Mesodermal cell (in vitro differentiated cells): ENCODE measurements around the gene GIMAP1.

Source experiments
- H3K27ac ChIP-seq: 2 replicates; pipeline ENCODE4 v1.7.0; 2013; ENCODE audit warnings: mild to moderate bottlenecking, low read depth, low read length, moderate library complexity; ENCODE audit not compliant: severe bottlenecking
- H3K36me3 ChIP-seq: 2 replicates; pipeline ENCODE4 v1.7.1; 2013; ENCODE audit warnings: mild to moderate bottlenecking, low read length, moderate library complexity; ENCODE audit not compliant: control insufficient read depth, insufficient read depth
- H3K4me1 ChIP-seq: one replicate; pipeline ENCODE4 v1.7.1; 2013; ENCODE audit warnings: mild to moderate bottlenecking, low read length; ENCODE audit not compliant: insufficient read depth, control insufficient read depth, poor library complexity, severe bottlenecking
- H3K4me3 ChIP-seq: 2 replicates; pipeline ENCODE4 v1.7.0; 2013; ENCODE audit warnings: low read length, control low read depth, mild to moderate bottlenecking; ENCODE audit not compliant: insufficient read depth, poor library complexity, severe bottlenecking; ENCODE audit errors: extremely low read depth
- H3K9me3 ChIP-seq: 2 replicates; pipeline ENCODE4 v1.7.1; 2013; ENCODE audit warnings: mild to moderate bottlenecking, low read length, moderate library complexity; ENCODE audit not compliant: control insufficient read depth
- WGBS, 2 experiments: methylation state at CpG; one replicate each; pipeline ENCODE4 v1.1.5; 2013; ENCODE audit warnings: missing lambda C conversion rate in 2 of 2; ENCODE audit not compliant: insufficient coverage in 2 of 2; 5-methylcytosine and 5-hydroxymethylcytosine counted together

The GIMAP1 gene

DNA sequence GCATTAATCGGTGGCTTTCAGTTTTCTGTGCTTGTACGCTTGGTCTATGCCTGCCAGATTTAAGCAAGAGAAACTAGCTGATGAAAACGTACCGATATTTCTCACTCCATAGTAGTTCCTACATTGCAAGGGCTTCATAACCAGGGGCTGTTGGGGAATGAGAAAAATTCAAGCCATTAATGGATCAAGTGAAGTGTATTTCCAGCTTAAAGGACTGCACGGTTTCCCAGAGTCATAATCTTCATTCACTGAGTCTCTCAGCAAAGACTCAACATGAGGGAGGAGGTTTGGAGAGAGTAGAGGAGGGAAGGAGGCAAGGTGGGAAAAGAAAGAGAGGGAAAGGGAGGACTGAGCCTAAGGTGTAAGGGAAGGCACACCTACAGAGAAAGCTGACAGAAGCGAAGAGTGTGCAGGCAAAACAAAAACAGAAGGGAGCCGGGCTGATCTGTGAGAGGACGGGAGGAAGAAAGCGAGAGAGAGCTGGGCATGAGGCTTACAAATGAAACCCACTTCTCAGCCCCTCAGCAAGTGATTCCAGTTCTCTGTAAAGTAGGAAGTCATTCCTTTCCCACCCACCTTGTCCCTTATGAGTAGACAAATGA is 30.3 kb upstream of the GIMAP1 start:
- H3K4me3 ChIP-seq = no peak overlapping the region
- no peaks in the 10 kb centered on the region for H3K4me1 ChIP-seq
- H3K27ac ChIP-seq = no peak overlapping the region
- no peaks in the 10 kb centered on the region for H3K36me3 ChIP-seq
- 85% methylated on average over 5 of the region's 9 CpGs; no CpG with 5 or more reads in 1 of the 2 experiments for WGBS, 2 experiments
- H3K9me3 ChIP-seq = no peaks in the 10 kb centered on the region

GRCh38 chr7:150688630-150689029 is 27.8 kb upstream of the GIMAP1 start:
- Histone ChIP-seq H3K4me1 (no peaks in the 10 kb centered on the region), H3K36me3 (no peaks in the 10 kb centered on the region), H3K4me3 (no peak overlapping the region), H3K27ac (no peak overlapping the region), H3K9me3 (no peaks in the 10 kb centered on the region)
- WGBS, 2 experiments = 88 to 100% methylated on average over 3 to 5 of the region's 6 CpGs

GRCh38 chr7:150695654-150696053 is 20.8 kb upstream of the GIMAP1 start:
- Histone ChIP-seq H3K9me3 (no peaks in the 10 kb centered on the region), H3K27ac (no peak overlapping the region), H3K4me1 (no peaks in the 10 kb centered on the region), H3K4me3 (no peak overlapping the region), H3K36me3 (no peaks in the 10 kb centered on the region)
- WGBS, 2 experiments = no CpG with 5 or more reads among the region's 2 CpGs

- H3K27ac ChIP-seq = no peak overlapping the region
- H3K36me3 ChIP-seq = no peaks in the 10 kb centered on the region
- no peaks in the 10 kb centered on the region for H3K4me1 ChIP-seq
- H3K4me3 ChIP-seq = no peak overlapping the region
- peaks cover 4% of the 10 kb centered on the region for H3K9me3 ChIP-seq
- no CpG with 5 or more reads among the region's 1 CpG for whole genome bisulfite sequencing, 2 experiments
Measured at GRCh38 chr7:150703209-150703608, 13.2 kb upstream of the GIMAP1 start.

DNA sequence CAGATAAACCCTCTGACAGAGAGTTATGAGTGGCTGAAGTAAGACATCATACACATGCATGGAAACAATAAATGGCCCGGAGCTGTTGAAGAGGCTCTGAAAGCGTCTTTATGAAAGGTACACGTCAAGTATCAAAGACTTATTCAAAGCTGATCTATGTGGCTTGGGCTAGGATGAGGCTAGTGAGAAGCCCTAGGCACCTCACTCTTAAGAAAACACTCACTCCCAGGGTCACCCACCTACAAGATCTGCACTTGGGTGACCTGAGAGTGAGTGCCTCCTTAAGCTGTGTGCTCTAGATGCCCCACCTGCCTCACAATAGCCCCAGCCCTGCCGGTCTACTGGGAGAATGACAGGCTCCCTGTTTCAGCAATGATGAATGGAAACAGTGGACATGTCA is 1.1 kb upstream of the GIMAP1 start:
- no peaks in the 10 kb centered on the region for H3K9me3 ChIP-seq
- 81% methylated on average over 3 of the region's 4 CpGs; no CpG with 5 or more reads in 1 of the 2 experiments for WGBS, 2 experiments
- H3K36me3 ChIP-seq = no peaks in the 10 kb centered on the region
- no peaks in the 10 kb centered on the region for H3K4me1 ChIP-seq
- no peak overlapping the region for H3K27ac ChIP-seq
- no peak overlapping the region for H3K4me3 ChIP-seq

- Histone ChIP-seq H3K4me1 (no peaks in the 10 kb centered on the region), H3K9me3 (no peaks in the 10 kb centered on the region), H3K27ac (no peak overlapping the region), H3K4me3 (no peak overlapping the region), H3K36me3 (no peaks in the 10 kb centered on the region)
- WGBS, 2 experiments = no CpG with 5 or more reads among the region's 4 CpGs
Measured at GRCh38 chr7:150715738-150716137, 675 bp upstream of the GIMAP1 start.

GRCh38 chr7:150716939-150717338 is 526 bp downstream of the GIMAP1 start:
- no peaks in the 10 kb centered on the region for H3K4me1 ChIP-seq
- no peaks in the 10 kb centered on the region for H3K9me3 ChIP-seq
- WGBS, 2 experiments = 82 to 85% methylated on average over 3 to 4 of the region's 4 CpGs
- no peaks in the 10 kb centered on the region for H3K36me3 ChIP-seq
- H3K27ac ChIP-seq = no peak overlapping the region
- no peak overlapping the region for H3K4me3 ChIP-seq

- H3K36me3 ChIP-seq = no peaks in the 10 kb centered on the region
- H3K9me3 ChIP-seq = no peaks in the 10 kb centered on the region
- no peak overlapping the region for H3K4me3 ChIP-seq
- no peaks in the 10 kb centered on the region for H3K4me1 ChIP-seq
- no peak overlapping the region for H3K27ac ChIP-seq
- 75 to 83% methylated on average over 3 of the region's 4 CpGs for WGBS, 2 experiments
Measured at GRCh38 chr7:150717814-150718420, 1.5 kb downstream of the GIMAP1 start.

- H3K9me3 ChIP-seq = no peaks in the 10 kb centered on the region
- H3K4me3 ChIP-seq = no peak overlapping the region
- H3K27ac ChIP-seq = no peak overlapping the region
- H3K36me3 ChIP-seq = no peaks in the 10 kb centered on the region
- 56 to 80% methylated on average over 1 to 3 of the region's 4 CpGs for WGBS, 2 experiments
- no peaks in the 10 kb centered on the region for H3K4me1 ChIP-seq
Measured at GRCh38 chr7:150719436-150719835, 3.0 kb downstream of the GIMAP1 start.

GRCh38 chr7:150719960-150720891 is 3.8 kb downstream of the GIMAP1 start:
- 91 to 92% methylated on average over 48 of the region's 52 CpGs for WGBS, 2 experiments
- Histone ChIP-seq H3K4me3 (no peak overlapping the region), H3K9me3 (no peaks in the 10 kb centered on the region), H3K36me3 (no peaks in the 10 kb centered on the region), H3K4me1 (no peaks in the 10 kb centered on the region), H3K27ac (no peak overlapping the region)
